OCI-LY3 (cell line): ENCODE data around the gene SFXN5.

ENCODE experiments used
- CTCF ChIP-seq: fragments of 200-600, 300-600 bp; sonication (generic); IDR thresholded peaks from 2 replicates; pipeline ENCODE4 v1.5.1; 2014; ENCODE audit warnings: antibody characterized with exemption, low read length, low read depth
- EZH2phosphoT487 ChIP-seq: fragments of 200-600 bp; shearing (Covaris generic); IDR thresholded peaks from 2 replicates; pipeline ENCODE4 v1.6.1; 2018; ENCODE audit warnings: antibody characterized with exemption, mixed run types, low read depth

GRCh38 chr2:72959995-72960981, 111.2 kb downstream of the SFXN5 start:
- no peak for TF ChIP-seq CTCF
- TF ChIP-seq EZH2phosphoT487 = no peak
